Endodermal cell (in vitro differentiated cells): ENCODE measurements around the gene RSPRY1. TPM values are rescaled to one million over a fixed set of nuclear protein-coding genes. Genes with fewer than 3 reads are reported as not detected.

Source experiments
- DNase-seq: peaks from one replicate; pipeline ENCODE4 v3.0.0-alpha.2; 2017
- H3K27ac ChIP-seq: 2 replicates; pipeline ENCODE4 v1.5.1; 2013; ENCODE audit warnings: mild to moderate bottlenecking, low read depth, low read length, moderate library complexity
- H3K27me3 ChIP-seq: 2 replicates; pipeline ENCODE4 v1.6.1; 2013; ENCODE audit warnings: mild to moderate bottlenecking, low read length, moderate library complexity; ENCODE audit not compliant: insufficient read depth, control insufficient read depth, poor library complexity, severe bottlenecking
- H3K36me3 ChIP-seq: 2 replicates; pipeline ENCODE4 v1.7.0; 2013; ENCODE audit warnings: mild to moderate bottlenecking, low read length, moderate library complexity; ENCODE audit not compliant: control insufficient read depth, insufficient read depth
- H3K4me1 ChIP-seq: one replicate; pipeline ENCODE4 v1.7.0; 2013; ENCODE audit warnings: low read length; ENCODE audit not compliant: control insufficient read depth, insufficient read depth
- H3K4me3 ChIP-seq: 2 replicates; pipeline ENCODE4 v1.5.1; 2013; ENCODE audit warnings: mild to moderate bottlenecking, low read length, moderate library complexity
- H3K9ac ChIP-seq: 2 replicates; pipeline ENCODE4 v1.6.1; 2013; ENCODE audit warnings: mild to moderate bottlenecking, low read length, moderate library complexity; ENCODE audit not compliant: poor library complexity, severe bottlenecking; ENCODE audit errors: extremely low read depth
- H3K9me3 ChIP-seq: 2 replicates; pipeline ENCODE4 v1.6.1; 2013; ENCODE audit warnings: mild to moderate bottlenecking, low read length, moderate library complexity; ENCODE audit not compliant: control insufficient read depth
- H3K27ac Mint-ChIP-seq: 2 replicates; pipeline ENCODE4 v1.8.0; 2020; ENCODE audit warnings: mixed read lengths
- H3K27me3 Mint-ChIP-seq: 2 replicates; pipeline ENCODE4 v1.8.0; 2021; ENCODE audit warnings: mild to moderate bottlenecking, mixed read lengths; ENCODE audit not compliant: insufficient read depth
- H3K36me3 Mint-ChIP-seq: 2 replicates; pipeline ENCODE4 v1.8.0; 2020; ENCODE audit warnings: low read depth, mixed read lengths
- H3K4me1 Mint-ChIP-seq: 2 replicates; pipeline ENCODE4 v1.8.0; 2020; ENCODE audit warnings: mixed read lengths
- H3K4me3 Mint-ChIP-seq: 2 replicates; pipeline ENCODE4 v1.8.0; 2020; ENCODE audit warnings: mild to moderate bottlenecking, moderate library complexity, mixed read lengths
- H3K9me3 Mint-ChIP-seq: 2 replicates; pipeline ENCODE4 v1.8.0; 2020; ENCODE audit warnings: mild to moderate bottlenecking, mixed read lengths
- CTCF ChIP-seq: fragments of 200-600 bp; sonication (generic); conservative IDR thresholded peaks from 2 replicates; pipeline ENCODE4 v1.5.0; 2021; ENCODE audit warnings: antibody characterized with exemption, mild to moderate bottlenecking
- WGBS, 2 experiments: methylation state at CpG; one replicate each; pipeline versions ENCODE4 v1.1.5 to v1.1.7; 2013; ENCODE audit warnings: missing lambda C conversion rate in 2 of 2, mixed read lengths in 1 of 2; ENCODE audit not compliant: insufficient coverage in 1 of 2, insufficient read length in 1 of 2; 5-methylcytosine and 5-hydroxymethylcytosine counted together
- total RNA-seq, 2 donors: library from RNA; stranded (reverse); fragmentation: NEBNext Ultra II Directional in 1 of 2; extraction: Animal tissue kit (Norgen Biotek cat#: 25700) in 1 of 2; gene quantifications; 2 replicates in 1 of 2; 3 replicates in 1 of 2; pipeline ENCODE4 v1.2.1, GENCODE V29; 2021

RSPRY1 gene
- total RNA-seq, 2 donors from 2014 or later = 40.3 to 46.5 TPM

GRCh38 chr16:57252148-57252721, 66.1 kb downstream of the RSPRY1 start:
- peaks cover 62% of the 10 kb centered on the region for H3K36me3 ChIP-seq
- peaks cover 7% of the 10 kb centered on the region for H3K9me3 Mint-ChIP-seq
- no peak overlapping the region for H3K27ac ChIP-seq
- no peaks in the 10 kb centered on the region for H3K27me3 Mint-ChIP-seq
- DNase-seq = no peak
- no peak overlapping the region for H3K27ac Mint-ChIP-seq
- no peak overlapping the region for H3K4me3 Mint-ChIP-seq
- H3K9ac ChIP-seq = no peak overlapping the region
- 88 to 98% methylated on average over 5 to 6 of the region's 6 CpGs for WGBS, 2 experiments
- no peaks in the 10 kb centered on the region for H3K27me3 ChIP-seq
- H3K4me3 ChIP-seq = no peak overlapping the region
- peaks cover 7% of the 10 kb centered on the region for H3K4me1 ChIP-seq
- H3K9me3 ChIP-seq = peaks cover 12% of the 10 kb centered on the region
- TF ChIP-seq CTCF = no peak
- peaks cover 12% of the 10 kb centered on the region for H3K4me1 Mint-ChIP-seq
- peaks cover 50% of the 10 kb centered on the region for H3K36me3 Mint-ChIP-seq

GRCh38 chr16:57253466-57253865, 67.3 kb downstream of the RSPRY1 start:
- H3K27me3 ChIP-seq = no peaks in the 10 kb centered on the region
- H3K4me1 ChIP-seq = peaks cover 12% of the 10 kb centered on the region
- Mint-ChIP-seq H3K27ac (no peak overlapping the region), H3K27me3 (no peaks in the 10 kb centered on the region), H3K9me3 (peaks cover 7% of the 10 kb centered on the region), H3K36me3 (peaks cover 50% of the 10 kb centered on the region), H3K4me3 (no peak overlapping the region), H3K4me1 (peaks cover 21% of the 10 kb centered on the region)
- no peak for DNase-seq
- WGBS, 2 experiments = 100% methylated on average over 1 of the region's 1 CpG; no CpG with 5 or more reads in 1 of the 2 experiments
- peaks cover 12% of the 10 kb centered on the region for H3K9me3 ChIP-seq
- no peak overlapping the region for H3K27ac ChIP-seq
- TF ChIP-seq CTCF = no peak
- H3K36me3 ChIP-seq = peaks cover 52% of the 10 kb centered on the region
- no peak overlapping the region for H3K9ac ChIP-seq
- H3K4me3 ChIP-seq = no peak overlapping the region

GRCh38 chr16:57255686-57256415, 69.7 kb downstream of the RSPRY1 start:
- 94 to 98% methylated on average over 10 of the region's 10 CpGs for WGBS, 2 experiments
- Mint-ChIP-seq H3K27ac (no peak overlapping the region), H3K27me3 (no peaks in the 10 kb centered on the region), H3K4me1 (peaks cover 32% of the 10 kb centered on the region), H3K36me3 (peaks cover 34% of the 10 kb centered on the region), H3K4me3 (no peak overlapping the region), H3K9me3 (peaks cover 7% of the 10 kb centered on the region)
- Histone ChIP-seq H3K4me1 (peaks cover 21% of the 10 kb centered on the region), H3K27ac (no peak overlapping the region), H3K4me3 (no peak overlapping the region), H3K27me3 (no peaks in the 10 kb centered on the region), H3K36me3 (peaks cover 31% of the 10 kb centered on the region), H3K9me3 (peaks cover 12% of the 10 kb centered on the region), H3K9ac (no peak overlapping the region)
- no peak for DNase-seq
- TF ChIP-seq CTCF = no peak
